ENCODE data around the gene VIM. TPM values are rescaled to one million over a fixed set of nuclear protein-coding genes. Genes with fewer than 3 reads are reported as not detected.

The VIM gene
- total and polyA plus RNA-seq, 2 of the 4 experiments (the other 2 are of a cell fraction): 4,502 to 6,735 TPM

DNA sequence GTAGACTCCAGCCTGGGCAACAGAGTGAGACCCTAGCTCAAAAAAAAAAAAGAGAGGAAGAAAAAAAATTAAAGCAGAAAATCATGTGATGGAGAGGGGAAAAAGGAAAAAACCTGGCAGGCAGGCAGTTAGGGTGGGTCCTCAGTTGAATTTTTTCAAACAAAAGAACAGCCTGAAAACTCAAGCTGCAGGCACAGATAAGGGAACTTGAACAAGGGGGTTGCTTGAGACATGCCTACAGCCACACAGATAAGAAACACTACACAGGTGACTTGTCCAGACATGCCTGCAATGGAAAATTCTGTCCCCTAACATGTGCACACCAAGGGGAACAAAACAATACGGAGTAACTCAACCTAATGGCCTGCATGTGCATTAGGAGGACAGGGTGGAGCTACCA lies 19.2 kb downstream of the VIM start:
- Histone ChIP-seq H4K8ac (ENCODE audit: low read depth in 2 of 2, low read length in 2 of 2) (0 out of 4 replicates have a peak overlapping the region, but pooled peaks of 1 of the 2 experiments have one; percentile 42), H3K27me3 (ENCODE audit: control insufficient read depth, insufficient read depth, low read length) (no peaks in the 10 kb centered on the region), H3K9me1 (ENCODE audit: insufficient read depth, low read length) (peaks cover 4% of the 10 kb centered on the region; the same call in 1 of the 2 replicates), H3K56ac (ENCODE audit: extremely low read depth, insufficient read depth, low read length) (no peak overlapping the region), H4K20me1 (ENCODE audit: insufficient read depth, low read length) (no peaks in the 10 kb centered on the region), H3K79me1 (ENCODE audit: low read depth in 1 of 2, low read length in 2 of 2) (no peaks in the 10 kb centered on the region), H2AK5ac (ENCODE audit: low read depth, low read length) (no peak overlapping the region), H3K23ac (ENCODE audit: low read depth, low read length) (no peak overlapping the region), H2BK5ac (ENCODE audit: low read depth, low read length, poor library complexity, severe bottlenecking) (peak overlapping the region; percentile 5), H2AFZ (replicated peaks; ENCODE audit: low read length, poor library complexity) (peak overlapping the region; percentile 4), H3K4ac (ENCODE audit: low read depth, low read length) (peak overlapping the region; percentile 59), H3K14ac (replicated peaks; ENCODE audit: low read depth, low read length) (peak overlapping the region; percentile 46), H3K18ac (ENCODE audit: low read depth, low read length) (peak overlapping the region; percentile 68), H4K5ac (ENCODE audit: low read depth, low read length) (peak overlapping the region; percentile 71; the same call in 1 of the 2 replicates), H2BK20ac (ENCODE audit: low read depth, low read length) (no peak overlapping the region), H3K9ac (ENCODE audit: low read depth, low read length) (no peak overlapping the region), H3K4me3 (ENCODE audit: insufficient read depth, low read depth, low read length) (no peak overlapping the region), H3K36me3 (ENCODE audit: control insufficient read depth, insufficient read depth, low read length) (no peaks in the 10 kb centered on the region), H3K4me2 (ENCODE audit: low read depth, low read length) (no peak overlapping the region), H2AK9ac (replicated peaks; ENCODE audit: low read depth, low read length, poor library complexity) (no peak overlapping the region), H2BK120ac (ENCODE audit: low read depth, low read length) (no peak overlapping the region), H4K91ac (ENCODE audit: insufficient read depth, low read depth, low read length) (no peak overlapping the region), H3K4me1 (ENCODE audit: control insufficient read depth, insufficient read depth, low read length) (peaks cover 9% of the 10 kb centered on the region), H3K9me3 (ENCODE audit: control insufficient read depth, insufficient read depth, low read length) (0 out of 2 replicates have a peak, but pooled peaks cover 2% of the 10 kb centered on the region), H2BK15ac (ENCODE audit: low read depth, low read length) (no peak overlapping the region), H3K27ac (ENCODE audit: insufficient read depth, low read length) (no peak overlapping the region)
- WGBS, 2 experiments (ENCODE audit: extremely low coverage in 2 of 2, insufficient read length in 1 of 2): no CpG with 5 or more reads among the region's 1 CpG
- ATAC-seq (ENCODE audit: low read depth) (no peak), DNase-seq (no peak)
- in situ Hi-C loops (cut with MboI; ENCODE audit: low sequenced_read_pairs): no loop called here
- TF ChIP-seq NFE2L2 (IDR thresholded peaks at IDR 0.05; ENCODE audit: low read depth, low read length) (no peak), RAD21 (IDR thresholded peaks at IDR 0.05; ENCODE audit: low read length) (no peak), RFX5 (IDR thresholded peaks at IDR 0.05; ENCODE audit: low read depth, low read length) (no peak), CHD1 (IDR thresholded peaks at IDR 0.05; ENCODE audit: low read depth, low read length) (no peak), FOS (IDR thresholded peaks at IDR 0.05; ENCODE audit: low read depth, low read length) (no peak), MAFK (IDR thresholded peaks at IDR 0.05; ENCODE audit: low read depth, low read length) (no peak)
- TF ChIP-seq, protein P1, sequence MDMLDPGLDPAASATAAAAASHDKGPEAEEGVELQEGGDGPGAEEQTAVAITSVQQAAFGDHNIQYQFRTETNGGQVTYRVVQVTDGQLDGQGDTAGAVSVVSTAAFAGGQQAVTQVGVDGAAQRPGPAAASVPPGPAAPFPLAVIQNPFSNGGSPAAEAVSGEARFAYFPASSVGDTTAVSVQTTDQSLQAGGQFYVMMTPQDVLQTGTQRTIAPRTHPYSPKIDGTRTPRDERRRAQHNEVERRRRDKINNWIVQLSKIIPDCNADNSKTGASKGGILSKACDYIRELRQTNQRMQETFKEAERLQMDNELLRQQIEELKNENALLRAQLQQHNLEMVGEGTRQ (IDR thresholded peaks at IDR 0.05; ENCODE audit: low read depth, low read length): no peak
- TF ChIP-seq, protein P2, sequence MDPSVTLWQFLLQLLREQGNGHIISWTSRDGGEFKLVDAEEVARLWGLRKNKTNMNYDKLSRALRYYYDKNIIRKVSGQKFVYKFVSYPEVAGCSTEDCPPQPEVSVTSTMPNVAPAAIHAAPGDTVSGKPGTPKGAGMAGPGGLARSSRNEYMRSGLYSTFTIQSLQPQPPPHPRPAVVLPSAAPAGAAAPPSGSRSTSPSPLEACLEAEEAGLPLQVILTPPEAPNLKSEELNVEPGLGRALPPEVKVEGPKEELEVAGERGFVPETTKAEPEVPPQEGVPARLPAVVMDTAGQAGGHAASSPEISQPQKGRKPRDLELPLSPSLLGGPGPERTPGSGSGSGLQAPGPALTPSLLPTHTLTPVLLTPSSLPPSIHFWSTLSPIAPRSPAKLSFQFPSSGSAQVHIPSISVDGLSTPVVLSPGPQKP (IDR thresholded peaks at IDR 0.05; ENCODE audit: borderline replicate concordance, low read depth, low read length): no peak
- TF ChIP-seq, protein P3, sequence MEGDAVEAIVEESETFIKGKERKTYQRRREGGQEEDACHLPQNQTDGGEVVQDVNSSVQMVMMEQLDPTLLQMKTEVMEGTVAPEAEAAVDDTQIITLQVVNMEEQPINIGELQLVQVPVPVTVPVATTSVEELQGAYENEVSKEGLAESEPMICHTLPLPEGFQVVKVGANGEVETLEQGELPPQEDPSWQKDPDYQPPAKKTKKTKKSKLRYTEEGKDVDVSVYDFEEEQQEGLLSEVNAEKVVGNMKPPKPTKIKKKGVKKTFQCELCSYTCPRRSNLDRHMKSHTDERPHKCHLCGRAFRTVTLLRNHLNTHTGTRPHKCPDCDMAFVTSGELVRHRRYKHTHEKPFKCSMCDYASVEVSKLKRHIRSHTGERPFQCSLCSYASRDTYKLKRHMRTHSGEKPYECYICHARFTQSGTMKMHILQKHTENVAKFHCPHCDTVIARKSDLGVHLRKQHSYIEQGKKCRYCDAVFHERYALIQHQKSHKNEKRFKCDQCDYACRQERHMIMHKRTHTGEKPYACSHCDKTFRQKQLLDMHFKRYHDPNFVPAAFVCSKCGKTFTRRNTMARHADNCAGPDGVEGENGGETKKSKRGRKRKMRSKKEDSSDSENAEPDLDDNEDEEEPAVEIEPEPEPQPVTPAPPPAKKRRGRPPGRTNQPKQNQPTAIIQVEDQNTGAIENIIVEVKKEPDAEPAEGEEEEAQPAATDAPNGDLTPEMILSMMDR (conservative IDR thresholded peaks at IDR 0.05; ENCODE audit: low read depth, low read length): no peak
- POLR2A ChIA-PET (ENCODE audit: unreplicated experiment): interaction anchor here (0.8 kb wide), 1 partner anchor 92 kb away, joined by 4 read pairs; no protein-coding TSS in a partner anchor
- dilution Hi-C loops (cut with HindIII; ENCODE audit: low sequenced_read_pairs, unreplicated experiment): no loop called here
- CTCF ChIA-PET: interaction anchor here (0.6 to 0.7 kb wide), 2 partner anchors 8 to 267 kb away, joined by 3 to 4 read pairs; no protein-coding TSS in a partner anchor
- intact Hi-C loops (cut with micrococcal nuclease): no loop called here
- no TSS peak for BruUV-seq (replicated peaks)

Data from IMR-90 (cell line).